HG03039 (cell line): ENCODE results near the gene RAP2A.

Experiments
- ATAC-seq: cut with Tn5 transposase; IDR thresholded peaks from one replicate; pipeline ENCODE4 v1.9.1; 2021; ENCODE audit warnings: mild to moderate bottlenecking, moderate library complexity; ENCODE audit not compliant: unreplicated experiment

The RAP2A gene

GRCh38 chr13:97422118-97423054 is 11.6 kb upstream of the RAP2A start:
- ATAC-seq = no peak

DNA sequence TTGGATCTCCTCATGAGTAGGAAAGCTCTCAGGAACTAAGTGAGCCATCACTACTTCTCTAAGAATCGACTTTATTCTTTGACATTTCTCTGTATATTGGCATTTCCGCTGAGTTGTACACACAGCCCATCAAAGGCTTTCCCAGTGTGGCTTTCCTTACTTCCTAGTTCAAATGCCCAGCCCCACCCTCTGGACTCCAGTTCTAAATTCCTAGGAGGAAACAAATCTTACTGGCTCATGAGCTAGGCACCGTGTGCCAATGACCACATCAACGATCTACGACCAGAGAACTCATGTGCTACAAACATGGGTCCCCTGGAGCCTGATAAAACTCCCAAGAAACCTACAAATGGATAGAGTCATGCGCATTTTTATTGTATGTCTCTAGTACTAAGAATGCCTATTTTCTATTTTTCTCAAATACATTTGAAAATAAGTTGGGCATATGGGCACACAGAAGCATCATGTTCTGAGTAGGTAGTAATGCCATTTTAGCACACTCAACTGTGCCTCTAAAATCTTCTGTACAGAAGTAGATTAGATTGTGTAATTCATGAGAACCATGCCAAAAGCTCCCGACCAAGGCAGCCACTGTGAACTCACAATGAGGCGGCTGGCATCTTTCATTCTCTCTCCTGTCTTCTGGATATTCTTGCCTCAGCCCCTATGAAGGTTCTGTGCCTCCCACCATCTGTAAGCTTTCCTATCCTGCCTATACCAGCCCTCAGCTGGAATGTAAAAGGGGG is 10.5 kb upstream of the RAP2A start:
- no peak for ATAC-seq

GRCh38 chr13:97425590-97425989 is 8.4 kb upstream of the RAP2A start:
- no peak for ATAC-seq

DNA sequence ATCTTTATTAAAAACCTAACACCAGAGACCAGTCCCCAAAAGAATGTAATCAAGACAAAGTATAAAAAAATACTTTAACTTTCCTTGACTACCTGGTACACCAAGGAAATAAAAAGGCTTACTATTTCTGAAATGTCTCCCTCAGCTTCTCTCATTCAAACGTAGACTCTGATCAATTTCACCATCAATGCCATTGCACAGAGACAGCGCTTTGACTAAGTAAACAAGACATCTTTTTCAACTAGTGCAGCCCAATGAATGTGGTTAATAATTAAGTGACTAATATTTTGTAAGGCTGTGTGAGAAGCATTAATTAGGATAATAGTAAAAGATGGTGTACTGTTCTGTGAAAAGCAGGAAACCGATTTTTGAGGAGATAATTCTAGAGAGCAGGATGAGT is 7.3 kb upstream of the RAP2A start:
- ATAC-seq = no peak

DNA sequence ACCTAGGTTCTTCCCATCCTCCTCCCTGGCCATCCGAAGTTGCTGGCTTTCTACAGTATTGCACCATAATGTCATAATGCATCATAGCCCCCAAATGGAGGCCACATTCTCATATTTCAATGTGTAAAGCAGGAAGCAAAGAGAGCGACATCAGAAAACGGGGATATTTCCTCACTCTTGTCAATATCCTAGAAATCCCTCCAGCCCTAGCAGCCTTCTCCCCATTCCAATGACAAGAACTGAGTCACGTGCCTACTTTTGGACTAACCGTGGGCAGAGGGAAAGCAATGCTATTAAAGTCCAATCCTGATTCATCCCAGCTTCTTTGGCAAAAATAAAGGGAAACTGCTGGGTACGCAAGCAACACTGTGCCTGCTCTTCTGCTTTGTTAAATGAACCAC is 4.3 kb upstream of the RAP2A start:
- ATAC-seq = no peak

- no peak for ATAC-seq
Observed at GRCh38 chr13:97430296-97430695, 3.7 kb upstream of the RAP2A start.

DNA sequence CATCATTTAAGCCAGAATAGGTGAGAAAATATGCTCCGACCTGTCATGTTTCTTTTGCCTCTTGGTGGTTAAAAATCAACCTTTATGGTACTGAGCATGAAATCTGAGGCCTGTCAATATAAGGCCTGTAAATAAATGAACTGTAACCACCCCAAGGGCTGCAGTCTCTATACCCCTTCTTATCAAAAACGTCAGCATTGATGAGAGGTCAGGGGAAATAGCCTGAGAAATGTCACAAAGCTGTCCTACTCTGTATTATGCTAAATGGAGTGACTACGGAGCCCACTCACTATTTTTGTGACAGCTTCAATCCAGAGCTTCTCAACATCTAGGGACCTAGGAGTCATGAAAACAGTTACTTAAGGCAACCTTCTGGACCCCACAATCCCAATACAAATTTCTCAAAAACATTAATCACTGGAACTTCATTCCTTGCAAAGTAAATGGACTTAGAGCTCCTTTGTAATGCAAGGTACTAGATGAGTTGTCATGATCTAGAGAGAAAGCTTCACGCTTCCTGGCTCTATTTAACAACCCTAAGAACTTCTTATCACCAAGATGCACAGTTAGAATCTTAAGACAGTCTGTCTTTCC is 2.7 kb upstream of the RAP2A start:
- ATAC-seq = no peak

GRCh38 chr13:97432232-97432916 is 1.6 kb upstream of the RAP2A start:
- no peak for ATAC-seq

GRCh38 chr13:97432917-97433726 is 847 bp upstream of the RAP2A start:
- peak; percentile 72 for ATAC-seq

- peak; percentile 3 for ATAC-seq
Observed at GRCh38 chr13:97434397-97435201, 630 bp downstream of the RAP2A start.

DNA sequence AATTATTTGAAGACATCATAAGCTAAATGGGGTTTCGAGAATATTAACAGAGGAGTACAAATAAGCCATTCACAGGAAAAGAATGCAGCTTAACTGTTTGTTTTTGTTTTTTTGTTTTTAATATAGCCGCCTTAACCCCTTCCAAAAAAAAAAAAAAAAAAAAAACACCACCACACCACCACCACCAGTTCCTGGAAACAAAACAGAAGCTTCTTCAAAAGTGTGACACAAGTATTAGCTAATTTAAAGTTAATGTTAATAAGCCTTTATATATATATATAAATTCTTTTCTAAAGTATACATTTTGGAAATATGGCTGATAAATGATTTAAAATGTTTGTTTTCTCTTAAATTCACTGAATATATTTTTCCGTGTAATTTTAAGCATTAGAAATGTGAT is 1.4 kb downstream of the RAP2A start:
- no peak for ATAC-seq

DNA sequence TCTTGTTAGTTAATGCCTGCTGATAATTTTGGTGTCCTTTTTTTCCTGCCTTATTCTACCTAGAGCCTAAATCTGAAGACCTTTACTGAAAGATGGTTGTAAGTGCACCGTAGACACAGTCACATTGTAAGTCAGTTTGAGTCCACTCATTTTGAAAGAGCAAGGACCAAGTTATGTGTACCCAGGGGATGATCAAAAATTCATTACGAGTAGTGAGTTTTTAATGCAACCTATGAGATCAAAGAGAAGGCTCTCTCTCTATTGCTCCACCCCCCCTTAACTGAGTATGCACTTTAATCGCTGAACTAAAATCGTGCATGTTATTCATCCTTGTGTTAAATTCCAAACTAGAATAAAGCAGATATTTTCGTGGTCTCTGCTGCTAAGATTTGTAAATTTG is 1.8 kb downstream of the RAP2A start:
- no peak for ATAC-seq

GRCh38 chr13:97436845-97437244 is 2.9 kb downstream of the RAP2A start:
- ATAC-seq = no peak

DNA sequence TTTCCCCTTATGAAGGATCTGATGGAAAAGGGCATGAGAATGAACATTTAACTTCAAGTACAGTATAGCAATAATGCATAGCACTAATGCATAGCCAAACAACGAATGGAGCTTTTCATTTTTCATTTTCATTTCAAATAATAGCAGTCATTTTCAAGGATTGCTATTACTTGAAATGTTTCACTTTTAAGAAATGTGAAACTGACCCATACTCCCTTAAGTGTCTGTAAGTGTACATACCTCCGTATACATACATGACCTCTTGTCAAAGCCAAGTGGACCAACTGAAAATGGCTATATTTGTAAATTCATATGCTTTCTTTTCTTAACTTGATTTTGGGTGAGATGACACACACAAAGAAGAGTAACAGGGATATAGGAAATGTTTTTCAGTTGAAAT is 3.8 kb downstream of the RAP2A start:
- ATAC-seq = no peak

DNA sequence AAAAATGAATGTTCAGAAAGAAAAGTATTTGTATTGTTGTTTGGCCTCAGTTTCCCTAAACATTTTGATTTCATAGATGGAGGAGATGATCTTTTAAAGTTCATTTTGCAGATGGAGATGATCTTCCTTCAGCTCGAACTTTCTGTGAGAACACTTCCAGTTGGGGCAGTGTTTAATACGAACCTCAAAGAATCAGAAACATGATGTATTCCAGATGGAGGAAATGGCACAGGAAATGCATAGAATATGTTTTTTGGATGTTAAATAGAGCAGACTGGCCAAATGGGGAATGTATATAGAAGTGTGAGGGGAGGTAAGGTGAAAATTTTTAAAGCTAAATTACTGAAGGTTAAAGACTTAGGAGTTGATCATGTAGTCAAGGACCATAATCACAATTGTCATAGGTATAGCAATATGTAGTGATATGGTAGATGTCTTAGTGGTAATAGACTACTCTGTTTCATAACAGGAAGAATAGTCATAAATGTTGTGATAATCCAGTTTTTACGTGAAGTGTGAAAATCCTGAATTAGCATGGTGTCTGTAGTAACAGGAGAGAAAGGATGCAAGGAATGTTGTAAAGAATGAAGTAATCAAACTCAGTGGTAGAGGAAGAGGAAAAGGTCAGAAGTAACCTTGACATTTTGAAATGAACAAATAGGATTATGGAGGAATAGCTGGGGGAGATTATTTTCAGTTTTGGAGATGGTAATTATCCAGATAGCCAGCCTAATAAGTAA is 5.1 kb downstream of the RAP2A start:
- ATAC-seq = no peak

- no peak for ATAC-seq
Observed at GRCh38 chr13:97440598-97441170, 6.7 kb downstream of the RAP2A start.

DNA sequence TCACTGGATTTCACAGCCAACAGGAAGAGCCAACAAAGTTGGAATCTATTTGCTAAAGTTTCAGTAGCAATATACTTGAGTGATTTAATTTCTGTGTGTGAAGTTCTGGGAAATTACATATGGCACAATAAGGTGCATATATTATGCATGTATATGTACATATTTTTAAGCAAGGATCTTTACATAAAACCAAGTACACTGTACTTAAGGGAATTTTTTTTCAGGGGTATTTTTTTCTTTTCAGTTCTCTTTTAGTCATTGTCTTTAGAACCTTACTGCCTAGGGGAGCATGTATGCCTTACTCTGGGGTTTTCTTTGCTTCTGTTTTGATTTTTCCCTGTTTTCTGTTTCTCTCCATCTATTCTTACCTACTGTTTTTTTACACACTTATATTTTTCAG is 7.4 kb downstream of the RAP2A start:
- peak; percentile 50 for ATAC-seq

- no peak for ATAC-seq
Observed at GRCh38 chr13:97445522-97446187, 11.7 kb downstream of the RAP2A start.
